Upper lobe of left lung (tissue), 6 donors: ENCODE results near the gene VKORC1L1. TPM values are rescaled to one million over a fixed set of nuclear protein-coding genes. Genes with fewer than 3 reads are reported as not detected.

Experiments used
- ATAC-seq, 2 donors: fragments of 200-7000 bp; cut with Tn5 transposase; one replicate each; pipeline ENCODE4 v1.9.1; 2022; ENCODE audit warnings: mild to moderate bottlenecking in 2 of 2, moderate library complexity in 2 of 2; ENCODE audit not compliant: low FRiP score in 2 of 2
- DNase-seq, 2 donors: peaks; one replicate each; pipeline ENCODE4 v3.0.0-alpha.2; 2019 to 2020
- H3K27ac ChIP-seq, 4 donors: fragments of 200-600 bp; sonication (generic); one replicate each; pipeline ENCODE4 v1.5.1; 2016 to 2019
- H3K27me3 ChIP-seq, 4 donors: fragments of 200-600 bp; sonication (generic); one replicate each; pipeline ENCODE4 v1.5.1; 2017 to 2019
- H3K36me3 ChIP-seq, 4 donors: fragments of 200-600 bp; sonication (generic); one replicate each; pipeline ENCODE4 v1.5.1; 2016 to 2019
- H3K4me1 ChIP-seq, 4 donors: fragments of 200-600 bp; sonication (generic); one replicate each; pipeline ENCODE4 v1.5.1; 2018 to 2019
- H3K4me3 ChIP-seq, 4 donors: fragments of 200-600 bp; sonication (generic); one replicate each; pipeline ENCODE4 v1.5.1; 2017 to 2019; ENCODE audit warnings: mild to moderate bottlenecking in 2 of 4, moderate library complexity in 1 of 4
- H3K9me3 ChIP-seq, 4 donors: fragments of 200-600 bp; sonication (generic); one replicate each; pipeline ENCODE4 v1.5.1; 2018 to 2019
- CTCF ChIP-seq, 6 experiments: fragments of 450-650 bp in 4 of 6; fragments of 200-600 bp in 2 of 6; sonication (generic) in 2 of 6; IDR thresholded peaks; one replicate each; pipeline ENCODE4 v1.5.1; 2016 to 2019; ENCODE audit warnings: antibody characterized with exemption in 6 of 6
- EP300 ChIP-seq, 4 donors: sonication (generic); formaldehyde crosslinking; IDR thresholded peaks; one replicate each; pipeline ENCODE4 v1.5.1; 2017; ENCODE audit warnings: antibody characterized with exemption in 4 of 4, control low read depth in 2 of 4
- POLR2A ChIP-seq, 4 donors: fragments of 450-650 bp; IDR thresholded peaks; one replicate each; pipeline ENCODE4 v1.5.1; 2016 to 2017; ENCODE audit warnings: antibody characterized with exemption in 4 of 4, mild to moderate bottlenecking in 2 of 4
- POLR2AphosphoS5 ChIP-seq, 2 donors: sonication (generic); formaldehyde crosslinking; IDR thresholded peaks; one replicate each; pipeline ENCODE4 v1.5.1; 2017; ENCODE audit warnings: antibody characterized with exemption in 2 of 2
- WGBS, 2 donors: methylation state at CpG; one replicate each; pipeline ENCODE4 v1.1.5; 2017 to 2018; 5-methylcytosine and 5-hydroxymethylcytosine counted together
- total RNA-seq, 6 donors: library from RNA; depleted of rRNA in 4 of 6; stranded (reverse); fragments of >200 nt in 4 of 6; gene quantifications; one replicate each; pipeline versions ENCODE4 v1.1.0 to v1.2.1, GENCODE V29; 2016 to 2021
- donor health status: DM: no; HTN: no; CAD: no; lungs with moderate emphysema.
- donor health status: DM: no; HTN: yes; CAD: no; lungs with severe emphysema.

The VKORC1L1 gene
- total RNA-seq, 6 donors from 2014 or later, result 14.7 to 49.1 (median 33.8) TPM

DNA sequence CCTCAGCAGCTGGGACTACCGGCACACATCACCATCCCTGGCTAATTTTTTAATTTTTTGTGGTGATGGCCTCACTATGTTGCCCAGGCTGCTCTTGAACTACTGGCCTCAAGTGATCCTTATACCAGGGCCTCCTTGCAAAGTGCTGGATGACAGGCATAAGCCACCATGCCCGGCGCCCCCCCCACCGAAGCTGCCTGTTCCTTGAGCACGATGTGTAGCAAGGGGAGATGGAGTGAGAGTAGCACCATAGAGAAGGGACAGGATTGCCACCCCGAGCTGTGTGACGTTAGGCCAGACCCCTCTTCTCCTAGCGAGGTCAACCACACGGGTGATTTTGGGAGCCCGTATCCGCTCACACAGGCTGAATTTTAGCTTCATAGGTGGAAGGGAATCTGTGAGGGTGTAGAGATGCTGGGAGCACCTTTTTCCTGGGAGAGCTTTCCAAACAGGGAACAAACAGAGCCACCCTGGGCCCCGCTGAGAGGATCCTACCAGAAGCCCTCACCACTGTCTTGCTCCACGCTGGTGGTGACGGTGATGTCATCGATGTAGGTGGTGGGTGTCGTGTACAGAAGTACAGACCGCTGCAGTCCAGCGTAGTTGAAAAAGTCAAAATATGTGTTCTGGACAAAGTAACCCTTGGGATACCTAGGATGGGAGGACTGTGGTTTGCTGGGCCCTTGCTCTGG lies 106.2 kb downstream of the VKORC1L1 start:
- Histone ChIP-seq H3K4me1 (peaks cover 16 to 32% (median 20%) of the 10 kb centered on the region in 4 donors), H3K4me3 (no peak overlapping the region), H3K36me3 (peaks cover 12 to 59% (median 39%) of the 10 kb centered on the region in 4 donors), H3K9me3 (no peaks in the 10 kb centered on the region), H3K27ac (no peak overlapping the region), H3K27me3 (no peaks in the 10 kb centered on the region)
- ATAC-seq (no peak), DNase-seq (peak in 1 of 2 donors; percentile 79)
- TF ChIP-seq CTCF (IDR thresholded peaks at IDR 0.05) (no peak), EP300 (IDR thresholded peaks at IDR 0.05) (no peak), POLR2A (IDR thresholded peaks at IDR 0.05) (no peak), POLR2AphosphoS5 (IDR thresholded peaks at IDR 0.05) (no peak)
- 96 to 97% methylated on average over 18 of the region's 18 CpGs for WGBS, 2 donors

DNA sequence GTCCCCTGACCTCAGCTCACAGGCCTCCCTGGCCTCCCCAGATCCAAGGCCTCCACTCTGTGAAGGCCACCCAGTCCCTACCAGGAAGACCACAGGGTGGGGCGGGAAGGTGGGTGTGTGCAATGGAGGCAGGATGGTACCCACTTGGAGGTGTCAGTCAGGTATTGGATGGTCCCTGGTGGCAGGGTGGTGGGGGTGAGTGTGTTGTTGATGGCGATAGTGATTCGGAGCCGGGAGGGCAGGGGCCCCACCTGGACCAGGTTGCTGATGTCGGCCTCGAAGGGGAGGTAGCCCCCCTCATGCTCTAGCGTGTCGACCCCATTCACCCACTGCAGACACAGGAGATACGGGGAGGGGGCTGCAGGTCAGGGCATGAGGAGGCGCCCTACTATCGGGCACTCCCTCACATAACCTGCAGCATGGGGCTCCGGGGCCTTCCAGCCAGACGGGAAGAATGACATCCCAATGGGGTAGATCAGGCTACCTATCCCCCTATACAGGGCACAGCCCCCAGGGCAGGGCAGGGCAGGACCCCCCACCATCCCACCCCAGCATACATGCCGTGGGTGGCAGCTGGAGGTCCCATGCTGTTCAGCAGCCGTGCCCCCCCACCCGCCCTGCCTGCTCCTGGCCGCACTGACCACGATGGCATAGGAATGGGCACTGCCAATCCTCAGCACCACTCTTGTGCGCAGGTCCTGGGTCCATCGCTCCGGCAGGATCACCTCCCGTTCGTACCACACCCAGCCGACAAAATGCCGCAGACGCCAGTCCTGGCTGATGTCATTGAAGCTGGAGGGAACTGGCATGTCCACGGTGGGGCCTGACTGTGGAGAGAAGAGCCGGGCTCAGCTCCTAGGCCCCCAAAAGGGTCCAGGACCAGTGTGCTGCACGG lies 107.0 kb downstream of the VKORC1L1 start:
- DNase-seq (no peak), ATAC-seq (no peak)
- Histone ChIP-seq H3K9me3 (no peaks in the 10 kb centered on the region), H3K36me3 (peaks cover 4 to 51% (median 31%) of the 10 kb centered on the region in 4 donors), H3K27me3 (no peaks in the 10 kb centered on the region), H3K27ac (peak overlapping the region; percentile 65 to 90 (median 86)), H3K4me3 (peak overlapping the region in 2 of 4 donors; percentile 94 to 95), H3K4me1 (peaks cover 16 to 32% (median 20%) of the 10 kb centered on the region in 4 donors)
- WGBS, 2 donors, result 95 to 98% methylated on average over 10 to 29 of the region's 29 CpGs
- TF ChIP-seq CTCF (IDR thresholded peaks at IDR 0.05) (no peak), EP300 (IDR thresholded peaks at IDR 0.05) (no peak), POLR2AphosphoS5 (IDR thresholded peaks at IDR 0.05) (no peak), POLR2A (IDR thresholded peaks at IDR 0.05) (no peak)

DNA sequence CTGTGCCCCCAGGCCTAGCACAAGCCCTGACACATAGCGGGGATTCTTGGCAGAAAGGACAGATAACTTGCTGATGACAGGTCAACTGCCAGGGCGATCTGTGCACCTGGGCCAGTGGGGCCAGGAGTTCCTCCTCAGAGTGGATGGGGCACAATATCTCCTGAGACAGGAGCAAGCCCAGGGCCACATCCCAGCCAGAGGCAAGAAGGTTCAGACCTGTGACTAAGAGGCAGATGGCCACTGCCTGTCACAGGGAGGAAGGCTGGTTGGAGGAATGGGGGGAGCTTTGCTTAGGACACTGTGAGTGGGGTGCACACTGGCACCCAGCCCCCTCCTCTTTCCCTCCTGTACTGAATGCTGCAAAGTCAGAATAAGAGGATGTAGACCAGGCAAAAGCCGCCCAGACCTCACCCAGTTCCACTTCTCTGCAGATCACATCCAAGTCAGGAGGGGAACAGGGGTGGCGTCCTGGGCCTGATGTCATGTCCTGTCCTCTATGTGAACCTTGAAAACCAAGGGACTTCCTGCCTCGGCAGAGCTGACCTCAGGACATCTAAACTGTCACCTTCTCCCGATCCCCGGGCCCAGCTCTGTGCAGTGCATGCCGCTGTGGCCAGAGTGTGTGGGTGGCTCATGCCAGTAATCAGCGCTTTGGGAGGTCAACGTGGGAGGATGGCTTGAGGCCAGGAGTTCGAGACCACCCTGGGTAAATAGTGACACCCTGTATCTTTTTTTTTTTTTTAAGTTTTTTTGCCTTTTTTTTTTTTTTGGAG lies 107.8 kb downstream of the VKORC1L1 start:
- TF ChIP-seq CTCF (IDR thresholded peaks at IDR 0.05) (no peak), EP300 (IDR thresholded peaks at IDR 0.05) (peak in 1 of 4 donors; percentile 26), POLR2AphosphoS5 (IDR thresholded peaks at IDR 0.05) (peak; percentile 61 to 70), POLR2A (IDR thresholded peaks at IDR 0.05) (peak in 1 of 4 donors; percentile 39)
- Histone ChIP-seq H3K36me3 (peaks cover 0 to 42% (median 26%) of the 10 kb centered on the region in 4 donors), H3K9me3 (no peaks in the 10 kb centered on the region), H3K4me1 (peaks cover 16 to 32% (median 20%) of the 10 kb centered on the region in 4 donors), H3K27me3 (no peaks in the 10 kb centered on the region), H3K4me3 (peak overlapping the region; percentile 94 to 99 (median 95)), H3K27ac (peak overlapping the region; percentile 65 to 90 (median 86))
- peak in 1 of 2 donors; percentile 86 for DNase-seq
- 29 to 41% methylated on average over 8 to 11 of the region's 11 CpGs for WGBS, 2 donors
- peak; percentile 75 to 82 for ATAC-seq

GRCh38 chr7:65981965-65982792 lies 109.3 kb downstream of the VKORC1L1 start, which contains the start of gene GUSB:
TSS of gene GUSB (minus strand) at chr7:65982213. CDS start at chr7:65982183, 30 bp downstream.
- H3K9me3 ChIP-seq, result no peaks in the 10 kb centered on the region
- peak; percentile 94 to 97 for ATAC-seq
- TF ChIP-seq POLR2AphosphoS5 (IDR thresholded peaks at IDR 0.05) (peak; percentile 87 to 93), POLR2A (IDR thresholded peaks at IDR 0.05) (peak in 3 of 4 donors; percentile 52 to 89 (median 73)), CTCF (IDR thresholded peaks at IDR 0.05) (peak in 2 of 6 experiments; percentile 12 to 30), EP300 (IDR thresholded peaks at IDR 0.05) (peak in 1 of 4 donors; percentile 51)
- H3K27ac ChIP-seq, result peak within 1 kb of the TSS; percentile 78 to 90 (median 86)
- H3K36me3 ChIP-seq, result peaks cover 0 to 28% (median 15%) of the 10 kb centered on the region in 4 donors
- H3K27me3 ChIP-seq, result no peaks in the 10 kb centered on the region
- H3K4me3 ChIP-seq, result peak within 1 kb of the TSS; percentile 94 to 99 (median 95)
- WGBS, 2 donors, result 5 to 31% methylated on average over 6 to 58 of the region's 62 CpGs
- peaks cover 16 to 32% (median 20%) of the 10 kb centered on the region in 4 donors for H3K4me1 ChIP-seq
- peak; percentile 93 to 99 for DNase-seq
